WTC11 (cell line): ENCODE results near the gene CERS3.

Experiments
- CBFB ChIP-seq: sonication (generic); formaldehyde crosslinking; IDR thresholded peaks from 2 replicates; pipeline ENCODE4 v1.8.1; 2022; ENCODE audit warnings: mild to moderate bottlenecking, low read depth, missing genetic modification reagents
- ESRRA ChIP-seq: sonication (generic); formaldehyde crosslinking; IDR thresholded peaks from 2 replicates; pipeline ENCODE4 v1.8.1; 2022; ENCODE audit warnings: mild to moderate bottlenecking, missing genetic modification reagents, borderline replicate concordance
- FOXJ3 ChIP-seq: sonication (generic); formaldehyde crosslinking; IDR thresholded peaks from 2 replicates; pipeline ENCODE4 v1.9.0; 2021; ENCODE audit warnings: missing genetic modification reagents, mild to moderate bottlenecking, borderline replicate concordance
- RELA ChIP-seq: sonication (generic); formaldehyde crosslinking; IDR thresholded peaks from 2 replicates; pipeline ENCODE4 v1.8.1; 2022; ENCODE audit warnings: missing genetic modification reagents, mild to moderate bottlenecking, borderline replicate concordance
- SP1 ChIP-seq: sonication (generic); formaldehyde crosslinking; conservative IDR thresholded peaks from 2 replicates; pipeline ENCODE4 v1.8.1; 2022; ENCODE audit warnings: missing genetic modification reagents
- TEAD4 ChIP-seq: sonication (generic); formaldehyde crosslinking; IDR thresholded peaks from 2 replicates; pipeline ENCODE4 v1.8.0; 2022; ENCODE audit warnings: mild to moderate bottlenecking, missing genetic modification reagents
- TF ChIP-seq, protein P1 (sequence below): sonication (generic); formaldehyde crosslinking; IDR thresholded peaks from 2 replicates; pipeline ENCODE4 v1.8.1; 2023; ENCODE audit warnings: mild to moderate bottlenecking, missing genetic modification reagents, moderate library complexity
- TF ChIP-seq, protein P2 (sequence below): fragments of 200-600 bp; IDR thresholded peaks from 2 replicates; pipeline ENCODE4 v1.8.0; 2022; ENCODE audit warnings: antibody characterized with exemption
- TF ChIP-seq, protein P3 (sequence below): sonication (generic); formaldehyde crosslinking; IDR thresholded peaks from 2 replicates; pipeline ENCODE4 v1.8.0; 2022; ENCODE audit warnings: mild to moderate bottlenecking, missing genetic modification reagents
- TF ChIP-seq, protein P4 (sequence below): sonication (generic); formaldehyde crosslinking; IDR thresholded peaks from 2 replicates; pipeline ENCODE4 v1.8.1; 2022; ENCODE audit warnings: low read depth, missing genetic modification reagents, borderline replicate concordance
- TF ChIP-seq, protein P5 (sequence below): sonication (generic); formaldehyde crosslinking; IDR thresholded peaks from 2 replicates; pipeline ENCODE4 v1.8.1; 2022; ENCODE audit warnings: mild to moderate bottlenecking, moderate library complexity, missing genetic modification reagents
- TF ChIP-seq, protein P6 (sequence below): sonication (generic); formaldehyde crosslinking; IDR thresholded peaks from 2 replicates; pipeline ENCODE4 v1.8.0; 2023; ENCODE audit warnings: mild to moderate bottlenecking, missing genetic modification reagents

DNA sequence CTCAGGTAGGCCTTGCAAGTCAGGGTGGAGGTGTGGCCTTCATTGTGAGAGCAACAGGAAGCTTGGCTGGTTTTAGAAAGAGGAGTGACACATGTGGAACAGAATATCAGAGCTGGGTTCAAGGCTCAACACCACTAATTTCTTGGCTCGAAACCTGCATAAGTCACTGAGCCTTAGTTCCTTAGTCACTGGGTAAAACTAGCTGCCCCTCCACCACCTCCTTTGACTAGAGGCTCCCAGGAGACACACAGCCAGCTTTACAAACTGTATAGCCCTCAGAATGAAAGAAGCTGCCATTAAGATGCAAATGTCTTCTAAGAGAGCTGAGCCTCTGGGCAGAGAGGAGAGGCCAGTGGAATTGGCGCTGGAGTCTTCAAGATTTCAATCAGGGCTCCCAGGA is 67.7 kb downstream of the CERS3 start:
- TF ChIP-seq RELA (CRISPR knock-in tag) (no peak), SP1 (CRISPR knock-in tag) (no peak), TEAD4 (CRISPR knock-in tag) (no peak), FOXJ3 (CRISPR knock-in tag) (no peak), ESRRA (no peak), CBFB (CRISPR knock-in tag) (no peak)
- TF ChIP-seq, protein P1, sequence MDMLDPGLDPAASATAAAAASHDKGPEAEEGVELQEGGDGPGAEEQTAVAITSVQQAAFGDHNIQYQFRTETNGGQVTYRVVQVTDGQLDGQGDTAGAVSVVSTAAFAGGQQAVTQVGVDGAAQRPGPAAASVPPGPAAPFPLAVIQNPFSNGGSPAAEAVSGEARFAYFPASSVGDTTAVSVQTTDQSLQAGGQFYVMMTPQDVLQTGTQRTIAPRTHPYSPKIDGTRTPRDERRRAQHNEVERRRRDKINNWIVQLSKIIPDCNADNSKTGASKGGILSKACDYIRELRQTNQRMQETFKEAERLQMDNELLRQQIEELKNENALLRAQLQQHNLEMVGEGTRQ, result no peak
- TF ChIP-seq, protein P2, sequence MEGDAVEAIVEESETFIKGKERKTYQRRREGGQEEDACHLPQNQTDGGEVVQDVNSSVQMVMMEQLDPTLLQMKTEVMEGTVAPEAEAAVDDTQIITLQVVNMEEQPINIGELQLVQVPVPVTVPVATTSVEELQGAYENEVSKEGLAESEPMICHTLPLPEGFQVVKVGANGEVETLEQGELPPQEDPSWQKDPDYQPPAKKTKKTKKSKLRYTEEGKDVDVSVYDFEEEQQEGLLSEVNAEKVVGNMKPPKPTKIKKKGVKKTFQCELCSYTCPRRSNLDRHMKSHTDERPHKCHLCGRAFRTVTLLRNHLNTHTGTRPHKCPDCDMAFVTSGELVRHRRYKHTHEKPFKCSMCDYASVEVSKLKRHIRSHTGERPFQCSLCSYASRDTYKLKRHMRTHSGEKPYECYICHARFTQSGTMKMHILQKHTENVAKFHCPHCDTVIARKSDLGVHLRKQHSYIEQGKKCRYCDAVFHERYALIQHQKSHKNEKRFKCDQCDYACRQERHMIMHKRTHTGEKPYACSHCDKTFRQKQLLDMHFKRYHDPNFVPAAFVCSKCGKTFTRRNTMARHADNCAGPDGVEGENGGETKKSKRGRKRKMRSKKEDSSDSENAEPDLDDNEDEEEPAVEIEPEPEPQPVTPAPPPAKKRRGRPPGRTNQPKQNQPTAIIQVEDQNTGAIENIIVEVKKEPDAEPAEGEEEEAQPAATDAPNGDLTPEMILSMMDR, result no peak
- TF ChIP-seq, protein P3, sequence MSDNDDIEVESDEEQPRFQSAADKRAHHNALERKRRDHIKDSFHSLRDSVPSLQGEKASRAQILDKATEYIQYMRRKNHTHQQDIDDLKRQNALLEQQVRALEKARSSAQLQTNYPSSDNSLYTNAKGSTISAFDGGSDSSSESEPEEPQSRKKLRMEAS (CRISPR knock-in tag), result no peak
- TF ChIP-seq, protein P4, sequence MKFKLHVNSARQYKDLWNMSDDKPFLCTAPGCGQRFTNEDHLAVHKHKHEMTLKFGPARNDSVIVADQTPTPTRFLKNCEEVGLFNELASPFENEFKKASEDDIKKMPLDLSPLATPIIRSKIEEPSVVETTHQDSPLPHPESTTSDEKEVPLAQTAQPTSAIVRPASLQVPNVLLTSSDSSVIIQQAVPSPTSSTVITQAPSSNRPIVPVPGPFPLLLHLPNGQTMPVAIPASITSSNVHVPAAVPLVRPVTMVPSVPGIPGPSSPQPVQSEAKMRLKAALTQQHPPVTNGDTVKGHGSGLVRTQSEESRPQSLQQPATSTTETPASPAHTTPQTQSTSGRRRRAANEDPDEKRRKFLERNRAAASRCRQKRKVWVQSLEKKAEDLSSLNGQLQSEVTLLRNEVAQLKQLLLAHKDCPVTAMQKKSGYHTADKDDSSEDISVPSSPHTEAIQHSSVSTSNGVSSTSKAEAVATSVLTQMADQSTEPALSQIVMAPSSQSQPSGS (CRISPR knock-in tag), result no peak
- TF ChIP-seq, protein P5, sequence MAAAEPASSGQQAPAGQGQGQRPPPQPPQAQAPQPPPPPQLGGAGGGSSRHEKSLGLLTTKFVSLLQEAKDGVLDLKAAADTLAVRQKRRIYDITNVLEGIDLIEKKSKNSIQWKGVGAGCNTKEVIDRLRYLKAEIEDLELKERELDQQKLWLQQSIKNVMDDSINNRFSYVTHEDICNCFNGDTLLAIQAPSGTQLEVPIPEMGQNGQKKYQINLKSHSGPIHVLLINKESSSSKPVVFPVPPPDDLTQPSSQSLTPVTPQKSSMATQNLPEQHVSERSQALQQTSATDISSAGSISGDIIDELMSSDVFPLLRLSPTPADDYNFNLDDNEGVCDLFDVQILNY (CRISPR knock-in tag), result no peak
- TF ChIP-seq, protein P6, sequence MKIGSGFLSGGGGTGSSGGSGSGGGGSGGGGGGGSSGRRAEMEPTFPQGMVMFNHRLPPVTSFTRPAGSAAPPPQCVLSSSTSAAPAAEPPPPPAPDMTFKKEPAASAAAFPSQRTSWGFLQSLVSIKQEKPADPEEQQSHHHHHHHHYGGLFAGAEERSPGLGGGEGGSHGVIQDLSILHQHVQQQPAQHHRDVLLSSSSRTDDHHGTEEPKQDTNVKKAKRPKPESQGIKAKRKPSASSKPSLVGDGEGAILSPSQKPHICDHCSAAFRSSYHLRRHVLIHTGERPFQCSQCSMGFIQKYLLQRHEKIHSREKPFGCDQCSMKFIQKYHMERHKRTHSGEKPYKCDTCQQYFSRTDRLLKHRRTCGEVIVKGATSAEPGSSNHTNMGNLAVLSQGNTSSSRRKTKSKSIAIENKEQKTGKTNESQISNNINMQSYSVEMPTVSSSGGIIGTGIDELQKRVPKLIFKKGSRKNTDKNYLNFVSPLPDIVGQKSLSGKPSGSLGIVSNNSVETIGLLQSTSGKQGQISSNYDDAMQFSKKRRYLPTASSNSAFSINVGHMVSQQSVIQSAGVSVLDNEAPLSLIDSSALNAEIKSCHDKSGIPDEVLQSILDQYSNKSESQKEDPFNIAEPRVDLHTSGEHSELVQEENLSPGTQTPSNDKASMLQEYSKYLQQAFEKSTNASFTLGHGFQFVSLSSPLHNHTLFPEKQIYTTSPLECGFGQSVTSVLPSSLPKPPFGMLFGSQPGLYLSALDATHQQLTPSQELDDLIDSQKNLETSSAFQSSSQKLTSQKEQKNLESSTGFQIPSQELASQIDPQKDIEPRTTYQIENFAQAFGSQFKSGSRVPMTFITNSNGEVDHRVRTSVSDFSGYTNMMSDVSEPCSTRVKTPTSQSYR (CRISPR knock-in tag), result no peak
